HepG2 (cell line): ENCODE results near the gene TSPAN11. TPM values are rescaled to one million over a fixed set of nuclear protein-coding genes. Genes with fewer than 3 reads are reported as not detected.

Experiments used
- ATAC-seq: fragments of 200-7000 bp; cut with Tn5 transposase; 3 replicates; pipeline ENCODE4 v1.9.1; 2020; ENCODE audit warnings: mild to moderate bottlenecking, moderate library complexity
- BruUV-seq: library from RNA; stranded (reverse); fragments of 400-500 nt; replicated peaks from 2 replicates; lab custom pipeline; 2021; lab: Mats Ljungman, UMichigan
- CTCF ChIA-PET: fragments of 300-600 bp; formaldehyde crosslinking; extraction: SDS; loops from one replicate; lab custom pipeline; 2021; ENCODE audit warnings: low total read pairs, inconsistent platforms, low intra/inter-chr PET ratio; lab: Yijun Ruan, JAX
- POLR2A ChIA-PET: fragments of 350-600 bp; sonication (Branson Sonifier 250); formaldehyde crosslinking; loops from one replicate; lab custom pipeline; 2020; ENCODE audit warnings: antibody characterized with exemption, inconsistent platforms; lab: Yijun Ruan, JAX
- DNase-seq: peaks from one replicate; pipeline ENCODE4 v3.0.0-alpha.2; 2015; ENCODE audit warnings: low spot score
- FAIRE-seq: peaks from 3 replicates; lab custom pipeline; 2011; peaks lifted over from hg19 to GRCh38; lab: Jason Lieb, UNC
- H2AFZ ChIP-seq: one replicate; pipeline ENCODE4 v1.6.1; 2011; ENCODE audit warnings: low read length, inconsistent platforms
- H3K27ac ChIP-seq: fragments of 300-600 bp; 3 replicates; pipeline ENCODE4 v1.8.0; 2011; ENCODE audit warnings: mixed run types, mild to moderate bottlenecking, mixed read lengths, low read length, inconsistent platforms; ENCODE audit not compliant: insufficient read depth; ENCODE audit errors: extremely low read length
- H3K27me3 ChIP-seq, 2 experiments: fragments of 200-600 bp in 1 of 2; 2 replicates in 1 of 2; 3 replicates in 1 of 2; pipeline versions ENCODE4 v1.6.0 to v1.8.0; 2011; ENCODE audit warnings: low read length in 2 of 2, mild to moderate bottlenecking in 2 of 2, moderate library complexity in 2 of 2, inconsistent platforms in 1 of 2; ENCODE audit not compliant: insufficient read depth in 2 of 2, control insufficient read depth in 1 of 2
- H3K36me3 ChIP-seq, 2 experiments: fragments of 200-600 bp in 1 of 2; replicated peaks in 1 of 2; 2 replicates in 1 of 2; 3 replicates in 1 of 2; pipeline versions ENCODE4 v1.5.1 to v1.8.0; 2011; ENCODE audit warnings: low read length in 2 of 2, inconsistent platforms in 1 of 2; ENCODE audit not compliant: insufficient read depth in 2 of 2, control insufficient read depth in 1 of 2
- H3K4me1 ChIP-seq: 2 replicates; pipeline ENCODE4 v1.5.1; 2012; ENCODE audit warnings: low read length, inconsistent platforms; ENCODE audit not compliant: insufficient read depth
- H3K4me2 ChIP-seq: 2 replicates; pipeline ENCODE4 v1.6.0; 2011; ENCODE audit warnings: low read depth, low read length, inconsistent platforms
- H3K4me3 ChIP-seq, 3 experiments: fragments of 200-600 bp in 1 of 3; sonication (generic), shearing (Covaris generic) in 1 of 3; replicated peaks in 1 of 3; 2 replicates each; pipeline ENCODE4 v1.5.1; 2011 to 2016; ENCODE audit warnings: low read length in 3 of 3, inconsistent platforms in 2 of 3, low read depth in 2 of 3, mild to moderate bottlenecking in 2 of 3, control low read depth in 1 of 3, mixed read lengths in 1 of 3; ENCODE audit not compliant: insufficient read depth in 1 of 3
- H3K79me2 ChIP-seq: one replicate; pipeline ENCODE4 v1.6.1; 2011; ENCODE audit warnings: low read length, inconsistent platforms; ENCODE audit not compliant: insufficient read depth
- H3K9ac ChIP-seq: 2 replicates; pipeline ENCODE4 v1.6.0; 2011; ENCODE audit warnings: mild to moderate bottlenecking, low read depth, low read length, inconsistent platforms; ENCODE audit not compliant: insufficient read depth
- H3K9me3 ChIP-seq: 2 replicates; pipeline ENCODE4 v1.5.1; 2012; ENCODE audit warnings: mild to moderate bottlenecking, low read length
- H4K20me1 ChIP-seq: 2 replicates; pipeline ENCODE4 v1.6.0; 2011; ENCODE audit warnings: inconsistent platforms, mild to moderate bottlenecking, low read length, moderate library complexity; ENCODE audit not compliant: insufficient read depth
- HMGA1 ChIP-seq: sonication (generic); formaldehyde crosslinking; conservative IDR thresholded peaks from 2 replicates; pipeline ENCODE4 v1.4.0; 2020; ENCODE audit warnings: missing genetic modification reagents
- NAIF1 ChIP-seq: sonication (generic); formaldehyde crosslinking; IDR thresholded peaks from 2 replicates; pipeline ENCODE4 v1.5.0; 2020; ENCODE audit warnings: mild to moderate bottlenecking, missing genetic modification reagents, borderline replicate concordance
- ZFP62 ChIP-seq: sonication (generic); formaldehyde crosslinking; IDR thresholded peaks from 2 replicates; pipeline ENCODE4 v1.4.0; 2020; ENCODE audit warnings: missing genetic modification reagents
- ZNF230 ChIP-seq: sonication (generic); formaldehyde crosslinking; IDR thresholded peaks from 2 replicates; pipeline ENCODE4 v1.4.0; 2020; ENCODE audit warnings: mild to moderate bottlenecking, missing genetic modification reagents
- ZNF629 ChIP-seq: sonication (generic); formaldehyde crosslinking; conservative IDR thresholded peaks from 2 replicates; pipeline ENCODE4 v1.5.0; 2020; ENCODE audit warnings: missing genetic modification reagents
- WGBS: methylation state at CpG from one replicate; pipeline ENCODE4 v1.1.6; 2017; ENCODE audit warnings: low lambda C conversion rate; 5-methylcytosine and 5-hydroxymethylcytosine counted together
- in situ Hi-C: cut with HindIII; loops from 2 replicates; pipeline ENCODE4 v1.10.0; 2017; ENCODE audit warnings: low pct_unique_long_range_greater_than_20kb; ENCODE audit not compliant: extremely low pct_ligation_motif_present
- intact Hi-C: fragments of 100-400 bp; cut with micrococcal nuclease; formaldehyde crosslinking; loops from one replicate; pipeline ENCODE4 v1.10.0; 2022; ENCODE audit not compliant: unreplicated experiment
- polyA plus RNA-seq, 8 experiments: library from polyadenylated mRNA; depleted of rRNA in 3 of 8; stranded (reverse) in 7 of 8; unstranded in 1 of 8; fragments of >200 nt; fragmentation: Illumina TruSeq in 4 of 8; extraction: Trizol in 4 of 8; gene quantifications; 2 replicates each; pipeline versions ENCODE4 v1.2.1 to v1.2.3, GENCODE V29; 2011 to 2016; ENCODE audit warnings: low read depth in 4 of 8, missing spikeins in 1 of 8, mixed read lengths in 1 of 8; ENCODE audit not compliant: insufficient read depth in 1 of 8
- total RNA-seq, 5 experiments: library from RNA; depleted of rRNA; stranded (reverse); fragments of >200 nt; fragmentation: Illumina TruSeq; extraction: Trizol; gene quantifications; 2 replicates each; pipeline ENCODE4 v1.2.3, GENCODE V29; 2016; ENCODE audit warnings: low read depth in 1 of 5
- TF ChIP-seq, protein P1 (sequence below): sonication (generic); formaldehyde crosslinking; conservative IDR thresholded peaks from 2 replicates; pipeline ENCODE4 v1.4.0; 2020; ENCODE audit warnings: mild to moderate bottlenecking, missing genetic modification reagents, moderate library complexity
- TF ChIP-seq, protein P2 (sequence below): sonication (generic); formaldehyde crosslinking; IDR thresholded peaks from 2 replicates; pipeline ENCODE4 v1.4.0; 2020; ENCODE audit warnings: mild to moderate bottlenecking, missing genetic modification reagents
- TF ChIP-seq, protein P3 (sequence below): sonication (generic); formaldehyde crosslinking; IDR thresholded peaks from 2 replicates; pipeline ENCODE4 v1.4.0; 2020; ENCODE audit warnings: mild to moderate bottlenecking, missing genetic modification reagents
- TF ChIP-seq, protein P4 (sequence below): sonication (generic); formaldehyde crosslinking; IDR thresholded peaks from 2 replicates; pipeline ENCODE4 v1.5.0; 2020; ENCODE audit warnings: mild to moderate bottlenecking, missing genetic modification reagents
- TF ChIP-seq, protein P5 (sequence below): sonication (generic); formaldehyde crosslinking; IDR thresholded peaks from 2 replicates; pipeline ENCODE4 v1.9.0; 2021; ENCODE audit warnings: mild to moderate bottlenecking, missing genetic modification reagents

The TSPAN11 gene
- total and polyA plus RNA-seq, 2 of the 13 experiments (the other 11 are each of a cell fraction or from before 2014, with no cell fraction given) = 0.01 to 0.07 TPM

DNA sequence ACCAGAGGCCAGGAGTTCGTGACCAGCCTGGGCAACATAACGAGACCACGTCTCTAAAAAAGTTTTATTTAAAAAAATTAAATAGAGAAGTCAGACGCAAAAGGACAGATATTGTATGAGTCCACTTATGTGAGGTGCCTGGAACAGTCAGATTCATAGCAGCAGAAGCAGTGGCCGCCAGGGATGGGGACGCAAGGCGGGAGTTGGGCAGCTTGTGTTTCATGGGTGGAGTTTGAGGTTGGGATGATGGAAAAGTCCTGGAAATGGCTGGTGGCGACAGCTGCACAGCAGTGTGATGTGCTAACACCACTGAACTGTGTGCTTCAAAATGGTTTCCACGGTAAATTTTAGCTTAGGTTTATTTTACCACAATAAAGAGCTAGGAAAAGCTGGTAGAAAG, 89.5 kb downstream of the TSPAN11 start:
- no peak overlapping the region for H2AFZ ChIP-seq
- no peak overlapping the region for H3K4me2 ChIP-seq
- H3K4me3 ChIP-seq = no peak overlapping the region
- H3K79me2 ChIP-seq = no peaks in the 10 kb centered on the region
- ATAC-seq (no peak), DNase-seq (no peak), FAIRE-seq (no peak)
- H3K9me3 ChIP-seq = no peaks in the 10 kb centered on the region
- POLR2A ChIA-PET = no interaction called here
- H4K20me1 ChIP-seq = no peaks in the 10 kb centered on the region
- in situ Hi-C loops (no loop called here), intact Hi-C loops (no loop called here)
- H3K27me3 ChIP-seq = peaks cover 0 to 11% of the 10 kb centered on the region in 2 experiments; a peak in 3 of 5 replicates
- H3K9ac ChIP-seq = no peak overlapping the region
- no TSS peak for BruUV-seq
- WGBS = 27% methylated on average over 9 of the region's 9 CpGs
- CTCF ChIA-PET = no interaction called here
- H3K4me1 ChIP-seq = no peaks in the 10 kb centered on the region
- H3K36me3 ChIP-seq = no peaks in the 10 kb centered on the region
- H3K27ac ChIP-seq = no peak overlapping the region
- TF ChIP-seq, protein P1, sequence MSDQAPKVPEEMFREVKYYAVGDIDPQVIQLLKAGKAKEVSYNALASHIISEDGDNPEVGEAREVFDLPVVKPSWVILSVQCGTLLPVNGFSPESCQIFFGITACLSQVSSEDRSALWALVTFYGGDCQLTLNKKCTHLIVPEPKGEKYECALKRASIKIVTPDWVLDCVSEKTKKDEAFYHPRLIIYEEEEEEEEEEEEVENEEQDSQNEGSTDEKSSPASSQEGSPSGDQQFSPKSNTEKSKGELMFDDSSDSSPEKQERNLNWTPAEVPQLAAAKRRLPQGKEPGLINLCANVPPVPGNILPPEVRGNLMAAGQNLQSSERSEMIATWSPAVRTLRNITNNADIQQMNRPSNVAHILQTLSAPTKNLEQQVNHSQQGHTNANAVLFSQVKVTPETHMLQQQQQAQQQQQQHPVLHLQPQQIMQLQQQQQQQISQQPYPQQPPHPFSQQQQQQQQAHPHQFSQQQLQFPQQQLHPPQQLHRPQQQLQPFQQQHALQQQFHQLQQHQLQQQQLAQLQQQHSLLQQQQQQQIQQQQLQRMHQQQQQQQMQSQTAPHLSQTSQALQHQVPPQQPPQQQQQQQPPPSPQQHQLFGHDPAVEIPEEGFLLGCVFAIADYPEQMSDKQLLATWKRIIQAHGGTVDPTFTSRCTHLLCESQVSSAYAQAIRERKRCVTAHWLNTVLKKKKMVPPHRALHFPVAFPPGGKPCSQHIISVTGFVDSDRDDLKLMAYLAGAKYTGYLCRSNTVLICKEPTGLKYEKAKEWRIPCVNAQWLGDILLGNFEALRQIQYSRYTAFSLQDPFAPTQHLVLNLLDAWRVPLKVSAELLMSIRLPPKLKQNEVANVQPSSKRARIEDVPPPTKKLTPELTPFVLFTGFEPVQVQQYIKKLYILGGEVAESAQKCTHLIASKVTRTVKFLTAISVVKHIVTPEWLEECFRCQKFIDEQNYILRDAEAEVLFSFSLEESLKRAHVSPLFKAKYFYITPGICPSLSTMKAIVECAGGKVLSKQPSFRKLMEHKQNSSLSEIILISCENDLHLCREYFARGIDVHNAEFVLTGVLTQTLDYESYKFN = no peak
- TF ChIP-seq, protein P2, sequence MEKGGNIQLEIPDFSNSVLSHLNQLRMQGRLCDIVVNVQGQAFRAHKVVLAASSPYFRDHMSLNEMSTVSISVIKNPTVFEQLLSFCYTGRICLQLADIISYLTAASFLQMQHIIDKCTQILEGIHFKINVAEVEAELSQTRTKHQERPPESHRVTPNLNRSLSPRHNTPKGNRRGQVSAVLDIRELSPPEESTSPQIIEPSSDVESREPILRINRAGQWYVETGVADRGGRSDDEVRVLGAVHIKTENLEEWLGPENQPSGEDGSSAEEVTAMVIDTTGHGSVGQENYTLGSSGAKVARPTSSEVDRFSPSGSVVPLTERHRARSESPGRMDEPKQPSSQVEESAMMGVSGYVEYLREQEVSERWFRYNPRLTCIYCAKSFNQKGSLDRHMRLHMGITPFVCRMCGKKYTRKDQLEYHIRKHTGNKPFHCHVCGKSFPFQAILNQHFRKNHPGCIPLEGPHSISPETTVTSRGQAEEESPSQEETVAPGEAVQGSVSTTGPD (CRISPR knock-in tag) = no peak
- TF ChIP-seq, protein P3, sequence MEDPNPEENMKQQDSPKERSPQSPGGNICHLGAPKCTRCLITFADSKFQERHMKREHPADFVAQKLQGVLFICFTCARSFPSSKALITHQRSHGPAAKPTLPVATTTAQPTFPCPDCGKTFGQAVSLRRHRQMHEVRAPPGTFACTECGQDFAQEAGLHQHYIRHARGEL (CRISPR knock-in tag) = no peak
- TF ChIP-seq ZNF629 (CRISPR knock-in tag) (no peak), HMGA1 (CRISPR knock-in tag) (no peak), ZNF230 (no peak), ZFP62 (no peak), NAIF1 (CRISPR knock-in tag) (no peak)
- TF ChIP-seq, protein P4, sequence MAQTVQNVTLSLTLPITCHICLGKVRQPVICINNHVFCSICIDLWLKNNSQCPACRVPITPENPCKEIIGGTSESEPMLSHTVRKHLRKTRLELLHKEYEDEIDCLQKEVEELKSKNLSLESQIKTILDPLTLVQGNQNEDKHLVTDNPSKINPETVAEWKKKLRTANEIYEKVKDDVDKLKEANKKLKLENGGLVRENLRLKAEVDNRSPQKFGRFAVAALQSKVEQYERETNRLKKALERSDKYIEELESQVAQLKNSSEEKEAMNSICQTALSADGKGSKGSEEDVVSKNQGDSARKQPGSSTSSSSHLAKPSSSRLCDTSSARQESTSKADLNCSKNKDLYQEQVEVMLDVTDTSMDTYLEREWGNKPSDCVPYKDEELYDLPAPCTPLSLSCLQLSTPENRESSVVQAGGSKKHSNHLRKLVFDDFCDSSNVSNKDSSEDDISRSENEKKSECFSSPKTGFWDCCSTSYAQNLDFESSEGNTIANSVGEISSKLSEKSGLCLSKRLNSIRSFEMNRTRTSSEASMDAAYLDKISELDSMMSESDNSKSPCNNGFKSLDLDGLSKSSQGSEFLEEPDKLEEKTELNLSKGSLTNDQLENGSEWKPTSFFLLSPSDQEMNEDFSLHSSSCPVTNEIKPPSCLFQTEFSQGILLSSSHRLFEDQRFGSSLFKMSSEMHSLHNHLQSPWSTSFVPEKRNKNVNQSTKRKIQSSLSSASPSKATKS = no peak
- TF ChIP-seq, protein P5, sequence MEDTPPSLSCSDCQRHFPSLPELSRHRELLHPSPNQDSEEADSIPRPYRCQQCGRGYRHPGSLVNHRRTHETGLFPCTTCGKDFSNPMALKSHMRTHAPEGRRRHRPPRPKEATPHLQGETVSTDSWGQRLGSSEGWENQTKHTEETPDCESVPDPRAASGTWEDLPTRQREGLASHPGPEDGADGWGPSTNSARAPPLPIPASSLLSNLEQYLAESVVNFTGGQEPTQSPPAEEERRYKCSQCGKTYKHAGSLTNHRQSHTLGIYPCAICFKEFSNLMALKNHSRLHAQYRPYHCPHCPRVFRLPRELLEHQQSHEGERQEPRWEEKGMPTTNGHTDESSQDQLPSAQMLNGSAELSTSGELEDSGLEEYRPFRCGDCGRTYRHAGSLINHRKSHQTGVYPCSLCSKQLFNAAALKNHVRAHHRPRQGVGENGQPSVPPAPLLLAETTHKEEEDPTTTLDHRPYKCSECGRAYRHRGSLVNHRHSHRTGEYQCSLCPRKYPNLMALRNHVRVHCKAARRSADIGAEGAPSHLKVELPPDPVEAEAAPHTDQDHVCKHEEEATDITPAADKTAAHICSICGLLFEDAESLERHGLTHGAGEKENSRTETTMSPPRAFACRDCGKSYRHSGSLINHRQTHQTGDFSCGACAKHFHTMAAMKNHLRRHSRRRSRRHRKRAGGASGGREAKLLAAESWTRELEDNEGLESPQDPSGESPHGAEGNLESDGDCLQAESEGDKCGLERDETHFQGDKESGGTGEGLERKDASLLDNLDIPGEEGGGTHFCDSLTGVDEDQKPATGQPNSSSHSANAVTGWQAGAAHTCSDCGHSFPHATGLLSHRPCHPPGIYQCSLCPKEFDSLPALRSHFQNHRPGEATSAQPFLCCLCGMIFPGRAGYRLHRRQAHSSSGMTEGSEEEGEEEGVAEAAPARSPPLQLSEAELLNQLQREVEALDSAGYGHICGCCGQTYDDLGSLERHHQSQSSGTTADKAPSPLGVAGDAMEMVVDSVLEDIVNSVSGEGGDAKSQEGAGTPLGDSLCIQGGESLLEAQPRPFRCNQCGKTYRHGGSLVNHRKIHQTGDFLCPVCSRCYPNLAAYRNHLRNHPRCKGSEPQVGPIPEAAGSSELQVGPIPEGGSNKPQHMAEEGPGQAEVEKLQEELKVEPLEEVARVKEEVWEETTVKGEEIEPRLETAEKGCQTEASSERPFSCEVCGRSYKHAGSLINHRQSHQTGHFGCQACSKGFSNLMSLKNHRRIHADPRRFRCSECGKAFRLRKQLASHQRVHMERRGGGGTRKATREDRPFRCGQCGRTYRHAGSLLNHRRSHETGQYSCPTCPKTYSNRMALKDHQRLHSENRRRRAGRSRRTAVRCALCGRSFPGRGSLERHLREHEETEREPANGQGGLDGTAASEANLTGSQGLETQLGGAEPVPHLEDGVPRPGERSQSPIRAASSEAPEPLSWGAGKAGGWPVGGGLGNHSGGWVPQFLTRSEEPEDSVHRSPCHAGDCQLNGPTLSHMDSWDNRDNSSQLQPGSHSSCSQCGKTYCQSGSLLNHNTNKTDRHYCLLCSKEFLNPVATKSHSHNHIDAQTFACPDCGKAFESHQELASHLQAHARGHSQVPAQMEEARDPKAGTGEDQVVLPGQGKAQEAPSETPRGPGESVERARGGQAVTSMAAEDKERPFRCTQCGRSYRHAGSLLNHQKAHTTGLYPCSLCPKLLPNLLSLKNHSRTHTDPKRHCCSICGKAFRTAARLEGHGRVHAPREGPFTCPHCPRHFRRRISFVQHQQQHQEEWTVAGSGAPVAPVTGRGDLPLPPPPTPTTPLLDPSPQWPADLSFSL = no peak
